GM12878 (cell line): ENCODE data around the gene ERVK3-1. TPM values are rescaled to one million over a fixed set of nuclear protein-coding genes. Genes with fewer than 3 reads are reported as not detected.

ENCODE experiments used
- ATAC-seq: fragments of 200-7000 bp; cut with Tn5 transposase; 3 replicates; pipeline ENCODE4 v1.9.1; 2020; ENCODE audit warnings: mild to moderate bottlenecking, moderate library complexity
- BruUV-seq: library from RNA; stranded (reverse); fragments of 400-500 nt; replicated peaks from 2 replicates; lab custom pipeline; 2021; lab: Mats Ljungman, UMichigan
- CTCF ChIA-PET: fragments of 300-600 bp; sonication (Branson Sonifier 250); formaldehyde crosslinking; extraction: SDS; loops from one replicate; lab custom pipeline; 2021; ENCODE audit warnings: inconsistent platforms; lab: Yijun Ruan, JAX
- POLR2A ChIA-PET: fragments of 350-600 bp; formaldehyde crosslinking; extraction: SDS; loops from one replicate; lab custom pipeline; 2021; ENCODE audit warnings: inconsistent platforms; lab: Charles Lee
- RAD21 ChIA-PET: fragments of 300-600 bp; sonication (Branson Sonifier 250); formaldehyde crosslinking; loops from one replicate; lab custom pipeline; 2023; ENCODE audit warnings: antibody characterized with exemption; ENCODE audit not compliant: unreplicated experiment; lab: Charles Lee
- SMC1A ChIA-PET: fragments of 300-600 bp; sonication (Branson Sonifier 250); formaldehyde crosslinking; loops from one replicate; lab custom pipeline; 2023; ENCODE audit not compliant: unreplicated experiment, uncharacterized antibody; lab: Charles Lee
- DNase-seq: peaks from one replicate; pipeline ENCODE4 v3.0.0-alpha.2; 2011; ENCODE audit warnings: low read depth, low spot score
- FAIRE-seq: peaks from 3 replicates; lab custom pipeline; 2011; peaks lifted over from hg19 to GRCh38; lab: Jason Lieb, UNC
- H2AFZ ChIP-seq: 2 replicates; pipeline ENCODE4 v1.6.0; 2011; ENCODE audit warnings: low read depth, low read length, control low read depth; ENCODE audit not compliant: control insufficient read depth
- H3K27ac ChIP-seq: 2 replicates; pipeline ENCODE4 v1.5.1; 2011; ENCODE audit warnings: control low read depth; ENCODE audit not compliant: control insufficient read depth, insufficient read depth
- H3K27me3 ChIP-seq, 2 experiments: replicated peaks in 1 of 2; 2 replicates each; pipeline versions ENCODE4 v1.6.0 to v1.6.1; 2011; ENCODE audit warnings: low read length in 1 of 2; ENCODE audit not compliant: control insufficient read depth in 2 of 2, insufficient read depth in 2 of 2
- H3K36me3 ChIP-seq, 2 experiments: 2 replicates each; pipeline ENCODE4 v1.5.1; 2011; ENCODE audit warnings: low read length in 1 of 2; ENCODE audit not compliant: control insufficient read depth in 2 of 2, insufficient read depth in 2 of 2
- H3K4me1 ChIP-seq: 2 replicates; pipeline ENCODE4 v1.6.1; 2011; ENCODE audit warnings: mild to moderate bottlenecking, low read length, moderate library complexity, mixed read lengths; ENCODE audit not compliant: control insufficient read depth, insufficient read depth
- H3K4me2 ChIP-seq: 2 replicates; pipeline ENCODE4 v1.6.0; 2011; ENCODE audit warnings: control low read depth; ENCODE audit not compliant: control insufficient read depth, insufficient read depth
- H3K4me3 ChIP-seq: fragments of 200-600 bp; sonication (generic); 2 replicates; pipeline ENCODE4 v1.5.1; 2016
- H3K79me2 ChIP-seq: 2 replicates; pipeline ENCODE4 v1.6.0; 2011; ENCODE audit warnings: low read length; ENCODE audit not compliant: control insufficient read depth, insufficient read depth
- H3K9ac ChIP-seq: 2 replicates; pipeline ENCODE4 v1.8.0; 2011; ENCODE audit warnings: low read length, control low read depth, mixed read lengths; ENCODE audit not compliant: control insufficient read depth, insufficient read depth
- H3K9me3 ChIP-seq: replicated peaks from 3 replicates; pipeline ENCODE4 v1.5.1; 2011; ENCODE audit warnings: mild to moderate bottlenecking, low read length; ENCODE audit not compliant: control insufficient read depth, insufficient read depth
- H4K20me1 ChIP-seq: 2 replicates; pipeline ENCODE4 v1.6.0; 2011; ENCODE audit not compliant: control insufficient read depth, insufficient read depth
- CHD2 ChIP-seq: IDR thresholded peaks from 2 replicates; pipeline ENCODE4 v1.6.1; 2011; ENCODE audit warnings: low read depth, low read length, improper control_type of control experiment, borderline replicate concordance
- E2F8 ChIP-seq: fragments of 450-650 bp; IDR thresholded peaks from 2 replicates; pipeline ENCODE4 v1.6.1; 2018; ENCODE audit warnings: mild to moderate bottlenecking, low read depth, moderate library complexity; ENCODE audit not compliant: partially characterized antibody
- EP300 ChIP-seq, 2 experiments: fragments of 150-350 bp in 1 of 2; IDR thresholded peaks; 2 replicates each; pipeline ENCODE4 v1.6.1; 2011 to 2012; ENCODE audit warnings: low read depth in 2 of 2, low read length in 2 of 2, borderline replicate concordance in 1 of 2, improper control_type of control experiment in 1 of 2, inconsistent platforms in 1 of 2; ENCODE audit not compliant: control insufficient read depth in 1 of 2
- RELB ChIP-seq: fragments of 450-650 bp; IDR thresholded peaks from 2 replicates; pipeline ENCODE4 v1.6.1; 2017; ENCODE audit warnings: low read depth, mild to moderate bottlenecking, moderate library complexity
- WGBS: methylation state at CpG from one replicate; pipeline ENCODE4 v1.1.6; 2016; ENCODE audit warnings: low lambda C conversion rate; ENCODE audit not compliant: insufficient replicate concordance, insufficient coverage; ENCODE audit errors: missing lambda C conversion rate; 5-methylcytosine and 5-hydroxymethylcytosine counted together
- in situ Hi-C: fragments of 300-500 bp; cut with MboI; formaldehyde crosslinking; loops from 9 replicates; pipeline ENCODE4 v1.14.3; 2018; ENCODE audit warnings: mixed read lengths
- intact Hi-C: fragments of 100-400 bp; cut with micrococcal nuclease; formaldehyde crosslinking; loops from one replicate; pipeline ENCODE4 v1.14.2; 2022; ENCODE audit not compliant: unreplicated experiment
- polyA plus RNA-seq, 11 experiments: library from polyadenylated mRNA; depleted of rRNA in 4 of 11; unstranded in 6 of 11; stranded (reverse) in 5 of 11; fragments of >200 nt; fragmentation: Nextera tagmentation in 4 of 11; fragmentation: Illumina TruSeq in 1 of 11; extraction: Ambion mirVana in 4 of 11; extraction: Trizol in 1 of 11; gene quantifications; 1 replicate in 1 of 11; 2 replicates in 10 of 11; pipeline versions ENCODE4 v1.2.1 to v1.2.3, GENCODE V29; 2011 to 2016; ENCODE audit warnings: inconsistent platforms in 2 of 11, missing spikeins in 2 of 11, low read depth in 1 of 11
- total RNA-seq, 4 experiments: library from RNA; depleted of rRNA in 3 of 4; stranded (reverse); fragments of >200 nt in 3 of 4; fragmentation: Illumina TruSeq in 1 of 4; extraction: Trizol in 1 of 4; gene quantifications; 2 replicates each; pipeline versions ENCODE4 v1.2.1 to v1.2.3, GENCODE V29; 2013 to 2021
- TF ChIP-seq, protein P1 (sequence below): fragments of 450-650 bp; IDR thresholded peaks from 2 replicates; pipeline ENCODE4 v1.6.1; 2017; ENCODE audit warnings: borderline replicate concordance

ERVK3-1 gene
- total and polyA plus RNA-seq, 10 of the 15 experiments (the other 5 are each of a cell fraction or from before 2014, with no cell fraction given): 59.3 to 172 (median 95.8) TPM

DNA sequence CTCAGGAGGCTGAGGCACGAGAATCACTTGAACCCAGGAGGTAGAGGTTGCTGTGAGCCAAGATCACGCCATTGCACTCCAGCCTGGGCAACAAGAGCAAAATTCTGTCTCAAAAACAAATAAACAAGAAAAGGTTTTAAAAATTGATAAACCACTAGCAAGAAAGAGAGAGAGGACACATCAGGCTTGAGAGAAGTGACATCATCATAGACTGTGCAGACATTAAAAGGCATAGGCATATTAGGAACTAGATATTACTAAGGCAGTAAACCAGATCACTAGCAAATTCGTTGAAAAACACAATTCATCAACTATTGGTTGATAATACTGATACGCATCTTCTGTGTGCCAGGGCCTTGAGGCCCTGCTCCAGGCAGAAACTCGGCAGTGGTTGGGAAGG lies 40.4 kb downstream of the ERVK3-1 start:
- no peaks in the 10 kb centered on the region; the same call in 1 of the 2 replicates for H4K20me1 ChIP-seq
- TF ChIP-seq EP300 (IDR thresholded peaks at IDR 0.05; ENCODE audit: borderline replicate concordance in 1 of 2, control insufficient read depth in 1 of 2, low read depth in 2 of 2, low read length in 2 of 2): no peak
- intact Hi-C loops (no loop called here), in situ Hi-C loops (no loop called here)
- ATAC-seq: no peak
- POLR2A ChIA-PET: interaction anchor here (0.5 to 3.6 kb wide), 3 partner anchors 18 to 429 kb away, joined by 3 to 37 read pairs (median 9); partner anchors contain the start of genes ZNF417 and ZNF497
- no peaks in the 10 kb centered on the region; the same call in 1 of the 2 replicates for H3K79me2 ChIP-seq
- BruUV-seq: no TSS peak
- H2AFZ ChIP-seq: no peak overlapping the region
- H3K4me2 ChIP-seq: no peak overlapping the region
- H3K4me3 ChIP-seq: no peak overlapping the region
- SMC1A ChIA-PET: no interaction called here
- H3K27me3 ChIP-seq: no peaks in the 10 kb centered on the region
- no peak overlapping the region for H3K9ac ChIP-seq
- H3K4me1 ChIP-seq: 0 out of 2 replicates have a peak, but pooled peaks cover 3% of the 10 kb centered on the region
- DNase-seq: no peak
- RAD21 ChIA-PET: no interaction called here
- FAIRE-seq: no peak
- CTCF ChIA-PET: no interaction called here
- no peaks in the 10 kb centered on the region for H3K9me3 ChIP-seq
- no peak overlapping the region for H3K27ac ChIP-seq
- WGBS: 34% methylated on average over 5 of the region's 5 CpGs
- no peaks in the 10 kb centered on the region; a peak in 1 of 4 replicates for H3K36me3 ChIP-seq

GRCh38 chr19:58346961-58347929 lies 42.1 kb downstream of the ERVK3-1 start:
- Histone ChIP-seq H3K36me3 (no peaks in the 10 kb centered on the region), H3K4me2 (peak overlapping the region; percentile 86), H3K27ac (peak overlapping the region; percentile 44; the same call in 1 of the 2 replicates), H3K27me3 (no peaks in the 10 kb centered on the region), H3K4me1 (0 out of 2 replicates have a peak, but pooled peaks cover 3% of the 10 kb centered on the region), H3K9me3 (no peaks in the 10 kb centered on the region), H3K4me3 (peak overlapping the region; percentile 87), H2AFZ (peak overlapping the region; percentile 93), H3K9ac (peak overlapping the region; percentile 68), H4K20me1 (no peaks in the 10 kb centered on the region), H3K79me2 (no peaks in the 10 kb centered on the region; the same call in 1 of the 2 replicates)
- CTCF ChIA-PET: interaction anchor here (0.6 to 2.6 kb wide), 8 partner anchors 14 to 882 kb away, joined by 3 to 13 read pairs (median 4); partner anchors contain the start of genes ZBTB45, ZNF497 and ZSCAN22
- BruUV-seq: TSS peak; percentile 95
- DNase-seq (no peak), FAIRE-seq (no peak), ATAC-seq (peak; percentile 98)
- intact Hi-C loops: no loop called here
- RAD21 ChIA-PET: interaction anchor here (1.0 to 3.6 kb wide), 4 partner anchors 15 to 174 kb away, joined by 3 to 18 read pairs (median 6); partner anchors contain the start of genes ZNF497 and ZSCAN22
- POLR2A ChIA-PET: interaction anchor here (0.6 to 3.6 kb wide), 14 partner anchors 9 to 431 kb away, joined by 3 to 37 read pairs (median 4); partner anchors contain the start of genes TRIM28, ZNF417, ZNF497 and ZNF584
- in situ Hi-C loops: no loop called here
- WGBS: 23% methylated on average over 63 of the region's 82 CpGs
- SMC1A ChIA-PET: interaction anchor here (1.1 to 3.0 kb wide), 6 partner anchors 14 to 41 kb away, joined by 3 to 17 read pairs (median 4); partner anchors contain the start of genes ZNF497 and ZSCAN22
- TF ChIP-seq, protein P1, sequence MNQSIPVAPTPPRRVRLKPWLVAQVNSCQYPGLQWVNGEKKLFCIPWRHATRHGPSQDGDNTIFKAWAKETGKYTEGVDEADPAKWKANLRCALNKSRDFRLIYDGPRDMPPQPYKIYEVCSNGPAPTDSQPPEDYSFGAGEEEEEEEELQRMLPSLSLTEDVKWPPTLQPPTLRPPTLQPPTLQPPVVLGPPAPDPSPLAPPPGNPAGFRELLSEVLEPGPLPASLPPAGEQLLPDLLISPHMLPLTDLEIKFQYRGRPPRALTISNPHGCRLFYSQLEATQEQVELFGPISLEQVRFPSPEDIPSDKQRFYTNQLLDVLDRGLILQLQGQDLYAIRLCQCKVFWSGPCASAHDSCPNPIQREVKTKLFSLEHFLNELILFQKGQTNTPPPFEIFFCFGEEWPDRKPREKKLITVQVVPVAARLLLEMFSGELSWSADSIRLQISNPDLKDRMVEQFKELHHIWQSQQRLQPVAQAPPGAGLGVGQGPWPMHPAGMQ: no peak
- TF ChIP-seq CHD2: 0 out of 2 replicates have a peak, but pooled peaks have one; percentile 45
- TF ChIP-seq E2F8: no peak
- no peak for TF ChIP-seq RELB
